Stimulated activated CD8-positive, alpha-beta memory T cell treated with anti-CD3 and anti-CD28 coated beads, Interleukin-12 subunit alpha, Interleukin-12 subunit beta, amount 100 ng/mL, for 1 hour (primary cell): Measurements from ENCODE around the gene NAP1L1.

ENCODE experiments used
- DNase-seq: peaks from one replicate; pipeline ENCODE4 v3.0.0-alpha.2; 2020; ENCODE audit warnings: low read depth

NAP1L1 gene

DNA sequence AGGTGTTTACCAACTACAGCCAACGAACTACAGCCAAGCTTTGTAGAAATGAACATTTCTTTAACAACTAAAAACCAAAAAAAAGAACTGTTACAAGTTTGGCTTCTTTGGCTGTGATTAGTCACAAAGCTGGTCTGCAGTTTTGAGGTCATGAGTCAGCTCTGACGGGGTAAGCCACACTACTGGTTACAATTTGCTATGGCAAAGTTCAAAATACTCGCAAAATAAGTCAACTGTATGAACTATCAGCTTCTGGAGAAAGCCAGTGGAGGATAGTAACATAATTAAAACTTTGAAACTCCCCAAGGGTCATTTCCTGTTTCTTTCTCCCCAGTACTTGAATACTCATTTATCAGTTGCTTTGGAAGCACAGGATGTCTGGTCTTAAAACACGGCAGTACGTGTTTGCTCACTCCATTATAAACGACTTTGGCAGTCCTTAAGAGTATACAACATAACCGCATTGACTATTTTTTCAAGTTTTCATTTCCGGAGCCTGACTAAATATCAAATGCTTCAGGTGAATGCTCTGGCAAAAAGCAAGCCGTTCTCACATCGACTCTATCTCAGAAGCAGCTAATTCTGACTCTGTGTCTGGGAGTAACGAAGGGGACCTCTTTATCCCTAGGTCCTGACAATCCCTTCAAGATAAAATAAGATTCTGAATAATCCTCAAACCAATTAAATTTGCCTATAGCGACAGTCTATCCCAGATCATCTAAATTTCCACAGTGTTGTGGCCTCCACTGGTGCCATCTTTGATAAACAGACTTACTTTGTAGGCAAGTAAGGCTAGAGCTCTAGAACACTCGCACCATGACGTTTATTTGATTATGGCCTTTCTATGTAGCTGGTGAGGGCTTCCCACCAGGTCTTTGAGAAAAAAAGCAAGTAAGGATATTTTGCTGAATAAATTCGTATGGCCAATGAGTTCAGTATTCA is 63.5 kb downstream of the NAP1L1 start:
- peak; percentile 51 for DNase-seq

- peak; percentile 59 for DNase-seq
Observed at GRCh38 chr12:76020281-76020680, 64.2 kb downstream of the NAP1L1 start.

DNA sequence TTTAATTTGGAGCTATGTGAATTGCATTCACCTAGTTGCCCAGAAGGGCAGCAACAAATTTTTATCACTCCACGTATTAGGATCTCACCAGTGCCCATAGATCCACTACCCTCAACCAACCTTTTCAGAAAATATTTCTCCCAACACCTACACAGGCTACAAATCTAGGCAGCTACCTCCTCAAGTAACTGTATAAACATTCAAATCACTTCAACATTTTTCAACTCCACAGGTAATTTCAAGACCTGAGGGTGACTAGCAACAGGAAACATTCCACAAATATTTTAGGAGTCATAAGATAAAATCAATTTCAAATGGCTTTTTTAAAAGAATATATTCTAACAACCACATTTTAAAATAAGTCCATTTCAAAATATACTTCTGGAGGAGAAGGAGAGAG is 65.8 kb downstream of the NAP1L1 start:
- no peak for DNase-seq

DNA sequence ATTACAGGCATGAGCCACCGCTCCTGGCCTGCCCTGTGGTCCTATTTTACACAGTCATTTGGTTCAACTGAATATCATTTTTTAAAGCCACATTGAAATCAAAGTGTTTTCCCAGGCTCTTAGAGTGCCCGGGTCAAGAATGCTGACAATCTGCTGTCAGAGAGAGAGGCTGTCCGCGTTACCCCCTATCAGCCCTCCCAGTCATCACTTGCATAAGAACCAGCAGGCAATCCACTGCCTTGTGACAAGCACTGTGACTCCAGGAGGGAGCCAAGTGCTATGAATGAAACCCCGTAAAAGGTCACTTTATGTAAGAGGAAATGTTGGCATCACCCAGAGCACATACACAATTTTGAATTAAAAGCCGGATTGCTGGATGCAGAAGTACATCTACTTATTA is 66.4 kb downstream of the NAP1L1 start:
- DNase-seq: no peak

DNA sequence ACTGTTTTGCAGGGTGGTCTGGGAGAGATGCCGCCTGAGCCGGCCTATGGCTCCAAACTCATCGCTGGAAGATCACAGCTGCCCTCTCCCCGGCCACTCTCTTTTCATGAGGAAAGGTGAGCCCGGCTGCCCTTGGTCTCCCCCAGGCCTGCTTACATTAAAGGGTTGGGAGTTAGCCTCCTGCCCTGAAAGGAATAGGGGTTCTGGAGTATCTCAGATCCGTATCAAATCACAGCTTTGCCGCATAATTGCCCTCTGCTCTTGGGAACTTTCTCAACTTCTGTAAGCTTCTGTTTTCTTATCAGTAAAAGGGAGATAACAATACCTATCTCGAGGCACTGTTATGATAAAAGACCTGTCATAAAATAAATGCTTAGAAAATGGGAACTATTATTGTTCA is 70.5 kb downstream of the NAP1L1 start:
- no peak for DNase-seq

DNA sequence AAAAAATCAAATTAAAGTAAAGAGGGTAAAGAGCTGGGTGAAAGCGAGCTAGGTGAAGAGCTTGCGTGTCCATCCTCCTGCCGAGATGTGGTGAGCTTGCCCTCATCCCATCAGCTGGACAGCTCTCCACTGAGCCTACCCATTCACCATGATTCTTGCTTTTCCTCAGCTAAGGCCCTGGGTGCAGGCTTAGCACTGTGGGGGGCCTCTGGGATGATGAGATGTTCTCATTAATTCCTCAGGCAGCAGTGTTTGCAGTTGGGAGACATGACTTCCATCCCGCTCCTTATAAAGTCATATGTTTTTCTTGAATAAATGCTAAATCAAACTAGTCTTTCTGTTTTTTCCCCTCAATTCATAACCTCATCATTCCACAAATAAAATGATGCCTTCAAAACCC is 70.9 kb downstream of the NAP1L1 start:
- no peak for DNase-seq

GRCh38 chr12:76012644-76013043 is 71.8 kb downstream of the NAP1L1 start:
- DNase-seq: no peak

- DNase-seq: no peak
Observed at GRCh38 chr12:76010732-76011458, 73.6 kb downstream of the NAP1L1 start.

DNA sequence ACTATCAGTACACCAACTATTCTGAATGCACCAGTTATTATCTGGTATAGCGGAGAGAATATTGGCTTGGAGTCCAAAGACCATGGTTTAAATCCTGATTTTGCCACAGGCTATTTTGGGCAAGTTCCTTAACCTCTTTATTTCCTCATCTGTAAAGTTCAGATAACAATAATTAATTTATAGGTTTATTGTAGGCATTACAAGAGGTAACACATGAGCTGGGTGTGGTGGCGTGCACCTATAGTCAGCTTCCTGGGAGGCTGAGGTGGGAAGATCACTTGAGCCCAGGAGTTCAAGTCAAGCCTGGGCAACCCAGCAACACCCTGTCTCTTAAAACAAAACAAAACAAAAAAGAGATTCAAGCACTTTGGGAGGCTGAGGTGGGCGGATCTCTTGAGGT is 76.1 kb downstream of the NAP1L1 start:
- DNase-seq: no peak

DNA sequence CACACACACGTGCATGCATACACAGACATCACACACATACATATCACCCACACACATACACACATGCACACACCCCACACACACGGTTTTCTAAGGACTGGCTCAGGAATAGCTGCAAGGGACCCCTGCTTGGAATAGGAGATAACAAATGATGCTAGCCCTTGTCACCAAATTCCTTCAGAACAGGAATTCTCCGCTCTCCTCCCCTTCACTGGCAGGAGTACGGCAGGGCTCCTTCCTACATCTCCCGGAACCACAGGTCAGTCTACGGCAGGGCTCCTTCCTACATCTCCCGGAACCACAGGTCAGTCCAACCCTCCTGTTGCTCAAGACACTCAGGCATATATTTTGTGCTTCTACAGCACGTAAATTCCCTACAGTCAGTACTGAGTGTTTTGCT is 76.8 kb downstream of the NAP1L1 start:
- DNase-seq: no peak

- no peak for DNase-seq
Observed at GRCh38 chr12:76006028-76006925, 78.2 kb downstream of the NAP1L1 start.

GRCh38 chr12:76003355-76003638 is 81.2 kb downstream of the NAP1L1 start:
- no peak for DNase-seq

GRCh38 chr12:76002598-76003354 is 81.7 kb downstream of the NAP1L1 start:
- no peak for DNase-seq

- DNase-seq: no peak
Observed at GRCh38 chr12:75998292-75999063, 86.0 kb downstream of the NAP1L1 start.

DNA sequence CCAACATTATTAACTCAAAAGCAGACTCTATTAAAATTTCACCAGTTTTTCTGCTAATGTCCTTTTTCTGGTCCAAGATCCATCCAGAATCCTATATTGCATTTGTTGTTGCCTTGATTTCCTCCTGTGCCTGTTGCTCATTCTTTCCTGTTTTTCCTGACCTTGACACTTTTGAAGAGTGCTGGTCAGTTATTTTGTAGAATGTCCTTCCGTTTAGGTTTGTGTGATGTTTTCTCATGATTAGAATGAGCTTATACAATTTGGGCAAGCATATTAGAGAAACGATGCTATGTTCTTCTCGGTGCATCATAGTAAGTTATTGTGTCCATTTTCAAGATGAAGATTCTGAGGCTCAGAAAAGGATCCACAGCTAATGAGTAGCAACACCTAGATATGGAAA is 86.8 kb downstream of the NAP1L1 start:
- DNase-seq: no peak

DNA sequence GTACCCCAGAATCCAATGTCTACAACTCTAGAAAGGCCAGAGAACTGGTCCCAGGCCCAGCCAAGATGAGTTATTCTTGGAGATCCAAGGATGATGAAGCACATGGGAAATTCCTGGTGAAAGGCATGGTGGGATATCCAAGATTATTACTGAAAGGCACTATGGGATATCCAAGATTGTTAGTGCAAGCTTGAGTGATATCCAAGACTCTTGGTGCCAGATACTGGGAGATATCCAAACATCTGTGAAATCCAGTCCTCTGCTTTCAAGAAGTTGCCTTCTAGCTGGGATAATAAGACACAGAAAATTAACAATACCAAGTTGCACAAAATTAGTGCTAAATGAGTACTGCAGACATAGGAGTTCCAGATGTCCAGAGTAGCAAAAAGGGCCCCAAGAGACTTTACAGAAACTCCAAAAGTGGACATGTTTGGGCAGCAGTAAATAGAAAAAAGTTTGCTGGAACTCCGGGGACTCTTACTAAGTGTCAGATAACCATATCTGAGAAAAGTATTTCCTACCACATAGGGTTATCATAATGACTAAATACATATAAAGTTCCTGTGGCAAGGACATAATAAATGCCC is 87.5 kb downstream of the NAP1L1 start:
- DNase-seq: no peak

- DNase-seq: no peak
Observed at GRCh38 chr12:75995691-75996090, 88.8 kb downstream of the NAP1L1 start.

DNA sequence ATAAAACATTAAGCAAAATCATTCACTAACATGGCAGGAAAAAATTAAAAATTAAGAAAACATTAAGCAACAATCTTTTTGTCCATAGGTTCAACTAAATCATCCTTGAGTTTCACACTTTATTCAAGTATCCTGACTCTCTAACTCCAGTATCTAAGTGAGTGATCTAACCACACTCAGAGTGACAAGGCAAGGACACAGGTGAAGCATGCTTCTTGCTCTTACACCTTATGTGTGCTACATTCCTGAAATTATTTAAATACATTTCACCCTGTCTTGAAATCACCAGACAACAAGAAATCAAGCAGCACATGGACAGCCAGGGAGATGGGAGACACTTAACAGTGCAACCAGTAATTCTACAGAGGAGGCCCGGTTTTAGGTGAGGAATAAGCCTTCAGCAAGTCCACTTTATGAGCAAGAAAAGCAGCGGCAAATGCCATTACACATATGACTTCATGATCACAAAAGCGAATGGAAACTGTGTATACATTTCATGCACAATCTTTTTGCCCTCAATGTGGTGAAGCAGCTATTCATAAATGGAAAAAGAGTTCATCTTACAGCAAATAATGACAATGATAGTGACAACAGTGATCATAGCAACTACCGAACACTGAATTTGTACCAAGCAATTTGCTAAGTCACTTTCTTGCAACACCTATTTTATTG is 90.3 kb downstream of the NAP1L1 start:
- no peak for DNase-seq

GRCh38 chr12:75991753-75992152 is 92.7 kb downstream of the NAP1L1 start:
- DNase-seq: no peak
